GM18517 (cell line): ENCODE results near the gene UBXN11.

Source experiments
- ATAC-seq: cut with Tn5 transposase; IDR thresholded peaks from one replicate; pipeline ENCODE4 v1.9.1; 2021; ENCODE audit warnings: mild to moderate bottlenecking, moderate library complexity; ENCODE audit not compliant: unreplicated experiment

UBXN11 gene, protein sequence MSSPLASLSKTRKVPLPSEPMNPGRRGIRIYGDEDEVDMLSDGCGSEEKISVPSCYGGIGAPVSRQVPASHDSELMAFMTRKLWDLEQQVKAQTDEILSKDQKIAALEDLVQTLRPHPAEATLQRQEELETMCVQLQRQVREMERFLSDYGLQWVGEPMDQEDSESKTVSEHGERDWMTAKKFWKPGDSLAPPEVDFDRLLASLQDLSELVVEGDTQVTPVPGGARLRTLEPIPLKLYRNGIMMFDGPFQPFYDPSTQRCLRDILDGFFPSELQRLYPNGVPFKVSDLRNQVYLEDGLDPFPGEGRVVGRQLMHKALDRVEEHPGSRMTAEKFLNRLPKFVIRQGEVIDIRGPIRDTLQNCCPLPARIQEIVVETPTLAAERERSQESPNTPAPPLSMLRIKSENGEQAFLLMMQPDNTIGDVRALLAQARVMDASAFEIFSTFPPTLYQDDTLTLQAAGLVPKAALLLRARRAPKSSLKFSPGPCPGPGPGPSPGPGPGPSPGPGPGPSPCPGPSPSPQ

DNA sequence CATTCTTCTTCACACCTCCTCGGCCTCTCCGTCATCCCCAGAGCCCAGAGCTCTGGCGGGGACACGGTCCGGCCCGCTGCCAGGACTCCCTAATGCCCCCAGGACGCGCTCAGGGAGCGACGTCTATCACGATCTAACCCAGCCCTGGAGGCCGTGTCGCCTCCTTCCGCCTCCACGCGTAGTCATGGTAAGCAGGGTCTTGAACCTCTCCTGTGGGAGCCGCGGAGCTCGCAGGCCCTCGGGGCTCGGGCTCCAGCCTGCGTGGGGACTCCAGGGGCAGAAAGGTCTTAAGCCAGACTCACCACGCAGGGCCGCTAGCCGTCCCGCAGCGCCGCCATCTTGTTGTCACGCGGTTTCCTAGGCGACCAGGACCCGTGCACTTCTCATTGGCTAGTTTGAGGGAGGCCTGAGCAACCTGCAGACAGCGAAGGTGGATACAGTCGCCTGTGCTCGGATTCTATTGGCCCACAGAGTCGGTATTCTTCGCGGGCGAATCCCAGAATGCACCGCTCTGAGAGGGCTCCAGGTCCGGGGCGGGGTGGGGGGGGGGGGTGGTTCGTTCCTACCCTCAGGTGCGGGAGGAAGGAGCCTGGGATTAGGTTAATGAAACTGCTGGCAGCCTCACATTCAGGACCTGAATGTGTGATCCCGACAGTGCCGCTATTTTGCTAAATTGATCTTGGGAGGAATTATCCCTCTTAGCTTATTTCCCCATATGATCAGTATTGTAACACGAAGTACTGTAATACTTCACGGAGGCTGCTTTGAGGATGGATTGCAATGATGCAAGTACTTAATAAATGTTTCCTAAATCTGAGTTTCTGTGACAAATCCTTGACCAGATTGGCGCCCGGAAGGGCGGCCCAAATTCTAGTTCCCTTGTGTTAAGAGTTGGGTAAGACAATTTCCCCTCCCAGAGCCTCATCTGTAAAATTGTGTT, at the start of gene UBXN11:
TSS of gene UBXN11 (minus strand) at position 347 of the 940 bp plus-strand sequence. CDS start 3,753 bp downstream, outside the sequence.
- peak; percentile 91 for ATAC-seq

DNA sequence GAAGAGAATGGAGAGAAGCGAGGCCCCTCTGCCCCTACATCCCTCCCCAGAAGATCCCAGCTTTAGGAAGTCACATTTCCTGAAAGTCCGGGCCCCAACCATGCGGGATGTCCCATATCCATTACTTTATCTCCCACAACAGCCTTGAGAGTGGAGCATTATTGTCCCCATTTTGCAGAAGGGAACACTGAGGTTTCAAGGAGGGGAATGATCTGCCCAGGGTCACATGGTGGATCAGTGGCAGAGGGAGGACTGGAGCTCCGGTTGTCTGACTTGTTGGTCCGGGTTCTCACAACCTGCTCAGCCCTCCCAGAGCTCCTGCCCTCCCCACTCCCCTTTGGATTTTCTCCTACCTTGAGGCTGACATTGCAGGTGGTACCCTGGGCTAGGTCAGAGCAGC, 49.7 kb upstream of the UBXN11 start:
- ATAC-seq: no peak

DNA sequence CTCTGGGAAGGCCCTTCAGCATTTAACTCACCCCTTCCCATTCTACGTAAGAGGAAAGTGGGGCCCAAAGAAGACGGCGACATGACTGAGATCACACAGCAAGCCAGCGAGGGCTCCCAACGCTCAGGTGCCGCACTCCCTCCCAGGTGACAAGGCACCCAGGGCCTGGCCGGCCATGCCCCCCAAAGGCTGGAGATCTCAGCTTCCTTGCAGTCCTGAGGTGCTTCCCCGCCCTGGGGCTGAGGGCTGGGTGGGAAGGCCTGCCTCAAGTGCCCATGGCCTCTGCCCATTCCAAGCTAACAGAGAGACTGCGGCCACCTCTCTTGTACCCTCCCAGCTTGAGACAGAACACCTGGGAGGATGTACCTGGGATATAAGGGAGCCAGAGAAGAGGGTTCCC, 48.5 kb upstream of the UBXN11 start:
- no peak for ATAC-seq

DNA sequence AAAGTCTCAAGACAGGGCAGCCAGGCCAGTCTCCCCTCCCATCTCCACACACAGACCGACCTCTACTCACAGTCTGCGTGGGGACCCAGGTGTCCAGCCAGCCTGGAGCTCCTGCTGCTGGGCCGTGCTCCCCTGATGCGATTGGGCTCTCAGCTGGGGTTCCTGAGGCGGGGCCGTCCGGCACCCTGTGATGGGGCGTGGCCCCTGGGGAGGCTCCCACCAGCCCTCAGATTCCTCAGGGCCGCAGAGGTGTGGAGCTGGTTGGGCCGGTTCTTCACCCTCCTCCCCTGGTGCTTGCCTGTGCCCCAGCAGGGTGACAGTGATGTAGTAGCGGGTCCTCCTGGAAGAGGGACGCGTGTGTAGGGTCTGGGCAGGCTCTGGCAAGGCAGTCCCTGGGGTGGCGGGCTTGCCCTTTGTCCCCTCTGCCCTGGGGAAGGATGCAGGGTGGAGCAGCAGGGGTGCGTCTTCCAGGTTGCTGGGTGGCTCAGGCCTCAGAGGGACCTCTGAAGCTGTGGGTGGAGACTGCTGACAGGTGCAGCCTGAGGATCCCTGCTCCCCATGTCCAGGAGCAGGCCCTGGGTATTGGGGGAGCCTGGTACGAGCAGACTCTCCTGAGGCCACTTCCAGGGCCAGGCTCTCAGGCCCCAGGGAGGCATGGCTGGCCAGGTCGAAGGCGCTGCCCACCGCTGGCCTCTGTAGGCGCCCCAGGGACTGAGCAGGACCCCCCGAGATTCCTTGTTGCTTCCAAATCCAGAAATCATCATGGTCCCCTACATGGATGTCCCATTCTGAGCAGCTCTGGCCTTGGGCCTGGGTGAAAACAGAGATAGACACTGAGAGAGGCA, 47.8 kb upstream of the UBXN11 start, which contains the start of gene CRYBG2:
TSS of gene CRYBG2 (minus strand) at position 155 of the 845 bp plus-strand sequence. CDS start 7,473 bp downstream, outside the sequence.
- no peak for ATAC-seq

DNA sequence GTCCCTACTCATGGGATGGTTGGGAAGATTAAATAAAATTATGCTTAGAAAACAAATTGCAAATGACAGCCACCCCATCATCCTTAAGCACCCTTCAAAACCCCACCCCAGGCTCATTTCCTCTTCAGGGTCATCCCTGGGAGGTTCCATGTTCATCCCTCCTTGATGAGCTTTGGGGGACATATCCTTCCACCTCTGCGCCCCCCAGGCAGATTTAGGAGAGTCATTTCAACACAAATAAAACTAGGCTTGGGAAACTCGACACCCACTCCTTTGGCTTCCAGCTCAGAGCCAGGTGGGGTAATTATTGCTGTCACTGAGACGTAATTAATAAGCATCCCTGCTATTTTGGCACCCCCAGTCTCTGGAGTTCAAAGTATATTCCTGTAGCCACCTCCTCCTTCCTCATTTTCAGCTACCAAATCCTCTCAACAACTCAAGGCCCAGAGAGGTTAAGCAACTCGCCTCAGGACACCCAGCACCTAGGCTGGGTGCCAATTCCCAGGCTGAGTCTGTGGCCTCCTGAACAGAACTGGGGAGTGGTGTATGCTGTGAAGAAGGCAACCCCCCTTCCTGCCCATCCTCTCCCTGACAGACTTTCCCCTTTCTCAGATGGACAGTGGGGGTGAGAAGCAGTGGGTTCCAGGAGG, 46.9 kb upstream of the UBXN11 start:
- ATAC-seq: no peak

DNA sequence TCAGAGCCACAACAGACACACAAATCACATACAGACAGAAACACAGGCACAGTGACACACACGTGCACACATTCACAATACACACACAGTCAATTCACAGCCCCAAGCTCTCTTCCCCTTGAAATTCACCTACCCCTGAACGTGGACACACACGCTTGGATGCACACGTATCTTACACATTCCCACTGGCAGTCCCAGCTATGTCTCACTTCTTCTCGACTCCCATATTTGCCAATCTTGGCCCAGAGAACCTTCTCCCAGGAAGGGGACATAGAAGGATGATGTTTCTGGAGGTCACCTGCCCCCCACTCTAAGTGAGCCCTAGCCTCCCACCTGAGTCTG, 45.9 kb upstream of the UBXN11 start:
- ATAC-seq: no peak

DNA sequence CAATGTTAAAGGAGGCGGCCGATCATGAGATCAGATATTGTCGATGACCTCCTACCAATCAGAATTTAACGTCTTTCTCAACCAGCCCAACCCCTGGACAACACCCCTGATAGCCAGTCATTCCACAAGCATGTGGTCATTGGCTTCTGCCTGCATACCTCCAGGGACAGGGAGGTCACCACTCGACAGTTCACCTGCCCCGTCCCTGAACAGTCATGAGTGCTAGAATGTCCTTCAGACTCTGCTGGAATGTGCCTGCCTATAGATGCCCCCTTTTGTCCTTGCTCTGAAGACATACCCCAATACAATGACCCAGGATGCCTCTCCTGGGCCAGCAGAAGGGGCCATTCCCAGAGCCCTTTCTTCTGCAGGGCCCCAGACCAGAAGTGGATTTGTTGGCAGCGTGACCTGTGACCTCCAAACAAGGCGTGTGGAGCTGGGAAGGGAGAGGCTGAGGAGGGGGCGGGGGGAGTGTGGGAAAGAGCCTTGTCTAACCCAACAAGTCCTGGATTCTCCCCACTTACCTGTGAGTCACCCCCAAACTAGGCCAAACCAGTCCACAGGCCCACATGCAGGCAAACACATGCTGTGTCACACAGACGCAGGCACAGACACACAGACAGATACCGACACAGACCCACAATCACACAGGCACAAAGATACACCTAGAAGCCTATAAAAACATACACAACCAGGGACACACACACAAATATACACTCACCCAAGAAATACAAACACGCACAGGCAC, 45.3 kb upstream of the UBXN11 start:
- ATAC-seq: no peak

DNA sequence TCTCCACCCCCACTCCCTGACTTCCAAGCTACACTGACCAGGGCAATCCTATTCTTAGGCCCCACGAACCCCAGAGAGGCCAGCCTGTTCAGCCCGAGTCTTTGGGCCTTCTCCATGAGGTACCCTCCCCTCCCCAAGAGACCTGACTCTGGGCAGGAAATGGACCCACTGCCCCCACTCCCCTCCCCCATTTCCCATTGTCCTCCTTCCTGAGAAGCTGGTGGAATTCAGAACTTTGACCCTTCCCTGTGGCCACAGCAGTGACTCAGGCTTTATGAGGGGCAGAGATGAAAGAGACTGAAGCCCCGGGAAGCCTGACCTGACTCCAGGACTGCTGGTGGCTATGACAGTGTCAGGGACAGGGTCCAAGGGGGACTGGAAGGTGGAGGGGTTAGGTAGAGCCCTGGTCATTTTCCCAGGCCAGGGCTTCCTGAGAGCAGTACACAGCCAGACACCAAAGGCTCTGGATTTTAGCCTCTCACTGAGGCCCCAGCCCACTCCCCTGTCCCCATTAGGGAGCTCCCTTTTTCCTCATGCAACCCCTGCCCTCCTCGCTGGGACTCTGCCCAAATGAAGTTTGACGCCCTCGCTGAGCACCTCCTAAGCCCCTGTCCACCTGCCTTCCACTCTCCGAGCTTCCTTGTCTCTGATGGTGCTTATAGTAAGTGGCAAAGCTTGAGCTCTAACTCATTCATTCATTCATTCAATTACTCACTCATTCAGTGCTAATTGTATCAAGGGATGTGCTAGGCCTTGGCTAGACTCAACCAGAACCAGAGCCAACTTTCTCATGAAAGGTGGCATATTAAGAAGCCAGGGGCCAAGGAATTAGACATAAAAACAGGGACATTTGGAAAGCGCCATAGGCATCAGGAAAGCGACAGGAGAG, 44.5 kb upstream of the UBXN11 start:
- no peak for ATAC-seq

DNA sequence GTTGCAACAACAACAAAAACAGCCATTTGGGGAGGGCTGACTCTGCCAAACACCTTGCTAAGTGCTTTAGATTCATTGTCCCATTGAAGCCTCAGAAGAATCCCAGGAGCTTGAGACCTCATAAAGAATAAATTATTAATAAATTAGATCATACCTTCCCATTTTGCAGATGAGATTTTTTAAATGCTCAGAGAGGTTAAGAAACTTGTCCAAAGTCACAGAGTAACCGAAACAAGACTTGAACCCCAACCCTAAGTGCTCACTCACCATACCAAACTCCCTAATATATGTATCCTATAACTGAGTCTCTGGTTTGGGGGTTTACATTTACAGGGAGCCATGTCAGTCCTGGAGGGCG, 43.9 kb upstream of the UBXN11 start:
- ATAC-seq: no peak

DNA sequence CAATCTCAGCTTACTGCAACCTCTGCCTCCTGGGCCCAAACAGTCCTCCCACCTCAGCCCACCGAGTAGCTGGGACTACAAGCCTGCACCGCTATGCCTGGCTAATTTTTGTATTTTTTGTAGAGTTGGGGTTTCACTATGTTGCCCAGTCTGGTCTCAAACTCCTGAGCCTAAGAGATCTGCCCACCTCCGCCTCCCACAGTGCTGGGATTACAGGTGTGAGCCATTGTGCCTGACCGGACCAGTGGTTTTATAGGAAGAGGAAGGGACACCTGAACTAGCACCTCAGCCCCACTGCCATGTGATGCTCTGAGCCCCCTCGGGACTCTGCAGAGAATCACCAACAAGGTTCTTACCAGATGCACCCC, 43.4 kb upstream of the UBXN11 start:
- no peak for ATAC-seq

DNA sequence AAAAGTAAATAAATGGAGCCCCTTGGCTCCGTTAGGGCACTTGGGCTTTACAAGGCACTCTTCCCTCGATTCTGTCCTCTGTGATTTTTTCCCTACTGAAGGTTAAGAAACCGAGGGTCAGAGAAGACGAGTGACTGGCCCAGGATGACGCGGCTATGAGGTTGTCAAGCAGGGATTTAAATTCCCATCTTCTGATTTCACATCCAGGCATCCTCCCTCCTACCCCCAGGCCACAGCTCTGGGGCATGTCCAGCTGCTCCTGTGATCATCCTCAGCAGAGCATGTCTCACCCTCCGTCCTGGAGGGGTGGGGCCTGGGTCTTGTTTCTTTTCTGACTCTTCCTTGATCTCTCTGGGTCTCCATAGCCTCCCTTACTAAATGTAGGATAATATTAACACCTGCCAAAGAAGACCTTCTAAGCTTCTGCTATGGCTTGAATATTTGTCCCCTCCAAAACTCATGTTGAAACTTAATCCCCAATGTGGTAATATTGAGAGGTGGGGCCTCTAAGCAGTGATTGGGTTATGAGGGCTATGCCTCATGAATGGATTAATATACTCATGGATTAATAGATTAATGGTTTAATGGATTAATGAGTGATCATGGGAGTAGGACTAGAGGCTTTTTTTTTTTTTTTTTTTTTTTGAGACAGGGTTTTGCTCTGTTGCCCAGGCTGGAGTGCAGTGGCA, 42.9 kb upstream of the UBXN11 start:
- ATAC-seq: no peak

DNA sequence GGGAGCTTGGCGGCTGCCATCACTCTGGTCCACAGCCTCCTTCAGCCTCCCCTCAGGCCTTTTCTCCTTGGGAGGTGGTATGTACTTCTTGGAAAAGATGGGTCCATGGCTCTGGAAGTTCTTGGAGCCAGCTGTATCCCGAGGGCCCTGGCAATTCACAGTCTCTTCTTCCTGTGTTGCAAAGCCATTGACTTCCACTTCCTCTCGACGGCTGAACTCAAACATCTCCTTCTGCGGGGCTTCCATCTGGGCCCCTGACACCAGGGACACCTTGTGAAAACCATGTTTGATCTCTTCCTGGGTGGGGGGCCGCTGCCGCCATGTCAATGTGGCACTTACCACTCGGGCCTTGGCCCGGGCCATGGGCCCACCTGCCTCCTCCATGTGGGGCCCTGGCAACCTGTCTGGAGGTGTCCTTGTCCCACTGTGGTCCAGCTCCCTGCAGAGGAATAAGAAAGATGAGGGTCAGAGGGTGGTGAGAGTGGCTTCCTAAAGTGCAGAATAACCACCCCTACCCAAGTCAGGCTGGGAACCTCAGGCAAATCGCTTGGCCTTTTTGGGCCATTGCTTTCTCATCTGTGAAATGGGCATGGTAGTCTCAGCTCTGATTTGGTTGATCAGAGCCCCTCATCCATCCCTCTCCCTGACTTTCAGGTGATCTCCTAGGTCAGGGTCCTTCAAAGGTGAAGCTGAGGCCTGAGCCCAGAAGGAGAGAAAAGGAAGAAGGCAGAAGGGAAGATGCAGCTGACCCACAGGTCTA, 40.0 kb upstream of the UBXN11 start:
- no peak for ATAC-seq

DNA sequence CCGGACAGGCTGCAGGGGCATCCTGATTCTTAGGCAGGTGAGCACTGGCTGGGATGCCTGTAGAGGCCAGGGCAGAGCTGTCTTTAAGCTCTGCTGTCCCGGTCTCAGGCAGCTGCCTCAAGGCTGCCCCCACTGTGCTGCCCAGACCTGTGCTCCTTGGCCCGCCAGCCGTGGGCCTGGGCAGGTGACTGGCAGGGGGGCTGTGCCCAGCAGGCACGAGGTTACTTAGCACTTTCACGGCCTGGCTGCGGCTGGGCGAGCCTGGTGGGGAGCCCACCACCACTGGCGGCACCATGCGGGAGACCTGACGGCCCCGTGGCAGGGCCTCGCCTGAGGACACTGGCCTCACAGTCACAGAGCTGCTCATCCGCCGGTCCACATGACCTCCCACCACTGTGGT, 39.3 kb upstream of the UBXN11 start:
- no peak for ATAC-seq

DNA sequence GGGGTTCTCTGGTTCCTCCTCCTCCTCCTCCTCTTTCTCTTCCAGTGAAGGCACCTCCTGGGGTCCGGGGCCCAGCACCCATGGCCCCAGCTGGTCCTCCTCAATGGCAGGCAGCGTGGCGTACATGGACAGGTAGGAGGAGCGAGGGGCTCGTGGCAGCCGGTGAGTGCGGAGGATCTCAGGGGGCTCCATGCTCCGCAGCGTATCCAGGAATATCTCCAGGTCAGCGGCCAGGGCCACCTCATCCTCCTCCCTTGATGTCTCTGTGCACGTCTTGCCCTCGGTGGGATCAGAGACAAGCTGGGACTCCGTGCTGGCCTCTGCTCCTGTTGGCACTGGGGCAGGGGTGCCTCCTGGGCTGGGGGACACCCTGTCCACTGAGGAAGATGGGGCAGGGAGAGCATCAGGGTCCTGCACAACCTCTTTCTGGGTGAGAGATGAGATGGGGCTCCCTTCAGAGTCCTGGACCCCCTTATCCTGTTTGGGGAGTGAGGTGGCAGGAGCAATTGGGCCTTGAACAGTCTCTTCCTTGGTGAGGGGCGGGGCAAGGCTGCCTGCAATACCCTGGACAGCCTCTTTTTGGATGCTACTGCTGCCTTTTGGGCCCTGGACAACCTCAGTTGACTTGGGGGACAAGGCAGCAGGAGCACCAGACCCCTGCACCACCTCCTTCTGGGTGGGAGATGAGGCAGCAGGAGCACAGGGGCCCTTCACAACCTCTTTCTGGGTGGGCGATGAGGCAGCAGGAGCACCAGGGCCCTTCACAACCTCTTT, 37.9 kb upstream of the UBXN11 start:
- no peak for ATAC-seq

DNA sequence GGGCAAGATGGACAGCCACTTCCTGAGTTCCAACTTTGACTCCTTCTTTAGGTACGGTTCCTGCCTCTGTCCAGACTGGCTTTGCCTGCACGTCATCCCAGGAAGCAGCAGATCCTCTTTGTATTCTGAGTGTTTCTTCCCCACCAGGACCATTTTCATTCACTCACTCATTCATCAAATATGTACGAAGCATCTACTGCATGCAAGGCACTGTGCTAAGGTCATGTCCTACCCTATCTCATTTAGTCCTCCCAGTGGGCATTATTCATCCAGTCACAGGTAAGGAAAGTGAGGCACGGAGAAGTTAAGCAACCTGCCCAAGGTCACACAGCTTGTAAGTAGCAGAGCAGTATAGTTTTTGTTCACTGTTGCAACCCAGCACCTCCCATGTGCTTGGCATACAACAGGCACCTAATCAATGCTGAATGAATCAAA, 33.6 kb upstream of the UBXN11 start:
- no peak for ATAC-seq

DNA sequence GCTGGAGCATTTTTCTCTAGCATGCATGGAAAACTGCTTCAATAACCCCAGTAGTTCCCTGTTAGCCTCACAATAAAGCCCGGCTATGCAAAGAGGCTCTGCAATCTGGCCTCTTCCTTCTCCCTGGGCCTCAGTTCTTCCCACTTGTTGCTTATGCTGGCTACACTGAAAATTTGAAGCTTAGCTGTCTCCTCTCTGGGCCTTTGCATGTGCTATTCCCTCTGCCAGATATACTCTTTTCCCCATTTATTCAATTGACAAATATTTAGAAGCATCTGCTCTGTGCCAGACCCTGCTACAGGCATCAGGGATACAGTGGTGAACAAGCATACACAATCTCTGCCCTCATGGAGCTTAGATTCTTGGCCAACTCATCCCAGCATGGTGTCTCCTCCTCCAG, 32.2 kb upstream of the UBXN11 start:
- no peak for ATAC-seq

DNA sequence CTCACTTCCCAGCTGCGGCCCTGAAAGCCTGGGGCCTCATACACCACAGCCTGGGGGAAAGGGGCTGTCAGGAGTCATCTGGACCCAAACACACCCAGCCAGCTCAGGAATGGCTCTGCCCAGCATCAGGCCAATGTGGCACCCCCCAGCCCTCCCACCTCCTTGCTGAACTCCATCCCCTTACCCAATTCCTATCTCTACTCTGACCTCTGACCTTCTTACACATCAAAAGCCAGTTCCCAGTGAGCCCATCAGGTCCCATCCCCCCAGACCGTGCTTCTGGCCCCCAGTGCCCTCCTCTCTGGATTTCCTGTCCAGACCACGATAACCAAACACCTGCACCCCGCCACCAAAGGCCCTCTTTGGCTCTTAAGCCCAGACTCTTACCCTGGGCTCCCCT, 31.2 kb upstream of the UBXN11 start:
- no peak for ATAC-seq
